ENCODE results near the gene ATRN. TPM values are rescaled to one million over a fixed set of nuclear protein-coding genes. Genes with fewer than 3 reads are reported as not detected.

Gene ATRN
- total and polyA plus RNA-seq, 2 donors (not counting 1 experiment from before 2014, with no cell fraction given): 5.8 to 19.5 TPM

- Mint-ChIP-seq H3K9me3 (ENCODE audit: insufficient read depth) (no peaks in the 10 kb centered on the region), H3K27ac (no peak overlapping the region), H3K4me1 (peaks cover 7% of the 10 kb centered on the region), H3K4me3 (no peak overlapping the region), H3K27me3 (peaks cover 48% of the 10 kb centered on the region)
- Histone ChIP-seq H3K4me1 (ENCODE audit: control insufficient read depth in 2 of 2, insufficient read depth in 2 of 2, low read length in 2 of 2) (peaks cover 5 to 16% of the 10 kb centered on the region in 2 donors), H2AFZ (ENCODE audit: insufficient read depth, low read depth, low read length, poor library complexity, severe bottlenecking) (no peak overlapping the region), H3K36me3 (replicated peaks in 1 of 2; ENCODE audit: control extremely low read depth in 1 of 2, control insufficient read depth in 1 of 2, extremely low read depth in 1 of 2, insufficient read depth in 2 of 2, low read length in 1 of 2) (no peaks in the 10 kb centered on the region), H3K79me2 (ENCODE audit: control insufficient read depth, insufficient read depth, low read length) (no peaks in the 10 kb centered on the region), H3K9ac (ENCODE audit: low read length) (no peak overlapping the region), H3K4me3 (ENCODE audit: control extremely low read depth in 1 of 5, extremely low read depth in 1 of 5, insufficient read depth in 1 of 5, low read depth in 2 of 5, low read length in 4 of 5) (no peak overlapping the region), H3K27me3 (replicated peaks in 1 of 4; ENCODE audit: control extremely low read depth in 1 of 4, control insufficient read depth in 3 of 4, insufficient read depth in 4 of 4, low read length in 3 of 4) (peaks cover 0 to 41% (median 12%) of the 10 kb centered on the region in 4 experiments), H3K27ac (ENCODE audit: low read length in 2 of 2) (no peak overlapping the region), H4K20me1 (ENCODE audit: control insufficient read depth, insufficient read depth, low read length, poor library complexity, severe bottlenecking) (no peaks in the 10 kb centered on the region), H3K4me2 (replicated peaks; ENCODE audit: low read depth, low read length, poor library complexity, severe bottlenecking) (no peak overlapping the region), H3K9me3 (ENCODE audit: control extremely low read depth in 1 of 3, control insufficient read depth in 2 of 3, insufficient read depth in 1 of 3, low read length in 2 of 3) (peaks cover 0 to 3% (median 0%) of the 10 kb centered on the region in 3 donors)
- TF ChIP-seq EZH2 (IDR thresholded peaks at IDR 0.05; ENCODE audit: borderline replicate concordance, insufficient read depth, low read depth, low read length, poor library complexity, severe bottlenecking) (no peak), CTCF (IDR thresholded peaks at IDR 0.05) (no peak)
- intact Hi-C loops (cut with micrococcal nuclease): no loop called here
- 34% methylated on average over 74 of the region's 90 CpGs for WGBS (ENCODE audit: insufficient coverage)
- ChIA-PET POLR2A (no interaction called here), CTCF (no interaction called here)
- DNase-seq (no peak), ATAC-seq (ENCODE audit: low read depth) (no peak)
These were observed 202.6 kb downstream of the ATRN start for GRCh38 chr20:3673221-3674070.

- no peak for TF ChIP-seq CTCF (IDR thresholded peaks at IDR 0.05)
- TF ChIP-seq EZH2 (IDR thresholded peaks at IDR 0.05; ENCODE audit: borderline replicate concordance, insufficient read depth, low read depth, low read length, poor library complexity, severe bottlenecking): no peak
- H3K9me3 ChIP-seq (ENCODE audit: control extremely low read depth in 1 of 3, control insufficient read depth in 2 of 3, insufficient read depth in 1 of 3, low read length in 2 of 3): peaks cover 0 to 3% (median 0%) of the 10 kb centered on the region in 3 donors
- no peak for ATAC-seq (ENCODE audit: low read depth)
- peaks cover 55% of the 10 kb centered on the region for H3K27me3 Mint-ChIP-seq
- H3K27ac Mint-ChIP-seq: no peak overlapping the region
- ChIA-PET CTCF (interaction anchor here (0.7 kb wide), 1 partner anchor 412 kb away, joined by 4 read pairs; no protein-coding TSS in a partner anchor), POLR2A (no interaction called here)
- H4K20me1 ChIP-seq (ENCODE audit: control insufficient read depth, insufficient read depth, low read length, poor library complexity, severe bottlenecking): no peaks in the 10 kb centered on the region
- DNase-seq: no peak
- H3K36me3 ChIP-seq (replicated peaks in 1 of 2; ENCODE audit: control extremely low read depth in 1 of 2, control insufficient read depth in 1 of 2, extremely low read depth in 1 of 2, insufficient read depth in 2 of 2, low read length in 1 of 2): no peaks in the 10 kb centered on the region
- H3K4me3 Mint-ChIP-seq: no peak overlapping the region
- no peak overlapping the region for H3K27ac ChIP-seq (ENCODE audit: low read length in 2 of 2)
- intact Hi-C loops (cut with micrococcal nuclease): no loop called here
- peaks cover 0 to 41% (median 12%) of the 10 kb centered on the region in 4 experiments for H3K27me3 ChIP-seq (replicated peaks in 1 of 4; ENCODE audit: control extremely low read depth in 1 of 4, control insufficient read depth in 3 of 4, insufficient read depth in 4 of 4, low read length in 3 of 4)
- no peak overlapping the region for H2AFZ ChIP-seq (ENCODE audit: insufficient read depth, low read depth, low read length, poor library complexity, severe bottlenecking)
- peaks cover 5 to 16% of the 10 kb centered on the region in 2 donors for H3K4me1 ChIP-seq (ENCODE audit: control insufficient read depth in 2 of 2, insufficient read depth in 2 of 2, low read length in 2 of 2)
- H3K4me1 Mint-ChIP-seq: peaks cover 7% of the 10 kb centered on the region
- no peak overlapping the region for H3K4me3 ChIP-seq (ENCODE audit: control extremely low read depth in 1 of 5, extremely low read depth in 1 of 5, insufficient read depth in 1 of 5, low read depth in 2 of 5, low read length in 4 of 5)
- no peak overlapping the region for H3K9ac ChIP-seq (ENCODE audit: low read length)
- no peaks in the 10 kb centered on the region for H3K79me2 ChIP-seq (ENCODE audit: control insufficient read depth, insufficient read depth, low read length)
- 79% methylated on average over 4 of the region's 10 CpGs for WGBS (ENCODE audit: insufficient coverage)
- no peaks in the 10 kb centered on the region for H3K9me3 Mint-ChIP-seq (ENCODE audit: insufficient read depth)
- no peak overlapping the region for H3K4me2 ChIP-seq (replicated peaks; ENCODE audit: low read depth, low read length, poor library complexity, severe bottlenecking)
These were observed 203.6 kb downstream of the ATRN start for GRCh38 chr20:3674447-3674846.

All from B cell (primary cell).